GM18519 (cell line): ENCODE results near the gene ACP7.
"Not testable (repeated sequence)": the region's sequence is repeated elsewhere in the genome, so short reads cannot be mapped to it uniquely, and the experiment has no call there.

Experiments
- ATAC-seq: cut with Tn5 transposase; IDR thresholded peaks from one replicate; pipeline ENCODE4 v1.9.1; 2021; ENCODE audit warnings: mild to moderate bottlenecking, moderate library complexity; ENCODE audit not compliant: unreplicated experiment, low FRiP score

The ACP7 gene

DNA sequence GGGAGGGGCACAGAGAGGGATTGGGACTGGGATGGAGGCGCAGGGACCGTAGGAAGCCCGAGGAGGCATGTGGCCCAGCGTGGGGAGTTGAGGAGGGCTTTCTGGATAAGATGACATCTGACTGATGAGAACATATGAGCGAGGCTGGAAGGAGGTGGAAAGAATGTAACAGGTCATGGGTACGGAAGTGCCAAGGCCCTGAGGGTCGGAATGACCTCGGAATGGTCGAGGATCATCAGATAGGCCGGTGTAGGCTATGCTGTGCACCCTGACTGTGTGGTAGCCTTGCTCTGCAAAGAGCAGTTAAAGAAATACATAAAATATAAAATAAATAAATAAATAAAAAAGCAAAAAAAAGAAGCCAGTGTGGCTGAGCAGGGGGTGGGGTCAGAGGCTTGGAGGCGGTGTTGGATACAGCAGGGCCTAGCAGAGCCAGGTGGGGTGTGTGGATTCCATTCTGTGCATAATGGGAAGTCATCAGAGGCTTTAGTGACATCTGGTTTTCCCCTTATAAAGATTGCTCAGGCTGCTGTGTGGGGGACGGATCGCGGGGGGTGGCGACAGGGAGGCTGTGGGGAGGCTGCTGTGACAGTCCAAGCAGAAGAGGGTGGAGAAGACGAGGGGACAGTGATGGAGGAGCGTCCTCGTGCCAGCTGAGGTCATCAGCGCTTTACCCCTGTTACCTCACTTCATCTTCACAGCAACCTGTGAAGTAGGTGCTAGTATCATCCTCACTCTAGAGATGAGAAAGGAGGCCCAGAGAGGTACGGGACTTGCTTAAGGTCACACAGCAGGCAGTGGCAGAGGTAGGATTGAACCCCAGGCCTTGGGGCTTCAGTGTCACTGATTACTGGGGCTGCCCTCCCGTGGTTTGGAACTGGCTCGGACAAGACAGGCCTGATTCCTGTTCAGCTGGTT is 46.4 kb downstream of the ACP7 start:
- ATAC-seq = no peak

DNA sequence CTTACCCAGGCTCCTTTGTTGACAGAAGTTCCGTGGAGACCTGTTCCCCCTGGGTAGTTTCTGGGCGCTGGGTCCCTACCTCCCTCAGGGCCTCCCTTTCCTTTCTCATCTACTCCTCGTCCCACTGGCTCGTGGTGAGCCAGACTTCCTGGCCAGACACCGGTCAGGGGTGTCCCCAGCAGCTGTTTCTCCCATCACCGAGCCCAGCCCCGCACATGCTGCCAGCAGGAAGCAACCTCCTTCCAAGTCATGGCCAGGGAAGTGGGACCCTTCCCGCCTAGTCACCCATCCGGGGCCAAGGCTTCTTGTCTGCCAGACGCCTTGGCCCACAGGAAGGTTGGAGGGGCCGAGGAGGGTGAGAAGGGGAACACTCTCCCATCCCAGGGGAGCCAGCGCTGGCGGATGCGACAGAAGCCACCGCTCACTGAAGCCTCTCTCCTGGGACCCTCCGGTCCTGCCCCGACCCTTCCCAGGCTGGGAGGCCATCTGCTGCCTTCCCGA is 47.1 kb downstream of the ACP7 start:
- ATAC-seq = no peak

DNA sequence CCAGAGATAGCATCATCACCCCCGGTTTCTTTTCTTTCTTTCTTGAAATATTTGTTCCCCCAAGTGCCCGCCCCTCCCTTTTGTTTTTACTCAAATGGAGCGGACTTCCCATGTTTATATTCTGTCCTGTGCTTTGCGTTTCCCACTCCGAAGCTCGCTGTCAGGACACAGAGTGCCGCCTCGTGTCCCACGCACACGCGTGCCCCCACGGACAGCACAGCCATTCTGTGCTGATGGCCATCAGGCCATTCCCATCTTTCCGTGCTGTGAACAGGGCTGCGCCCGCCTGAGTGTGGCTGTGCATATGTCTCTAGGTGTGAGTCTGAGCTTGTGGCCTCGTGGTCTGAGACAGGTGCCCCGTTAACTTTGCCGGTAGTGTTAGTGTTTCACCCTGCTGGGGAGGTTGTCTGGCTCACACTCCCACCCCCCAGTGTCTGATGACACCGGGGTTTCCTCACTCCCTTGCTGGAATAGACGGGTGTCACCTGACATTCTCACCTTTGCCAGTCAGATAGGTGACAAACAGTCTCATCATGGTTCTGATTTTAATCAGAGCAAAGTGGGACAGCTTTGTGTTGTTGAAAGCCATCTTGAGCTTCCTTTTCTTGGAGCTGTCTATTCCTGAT is 48.3 kb downstream of the ACP7 start:
- no peak for ATAC-seq

DNA sequence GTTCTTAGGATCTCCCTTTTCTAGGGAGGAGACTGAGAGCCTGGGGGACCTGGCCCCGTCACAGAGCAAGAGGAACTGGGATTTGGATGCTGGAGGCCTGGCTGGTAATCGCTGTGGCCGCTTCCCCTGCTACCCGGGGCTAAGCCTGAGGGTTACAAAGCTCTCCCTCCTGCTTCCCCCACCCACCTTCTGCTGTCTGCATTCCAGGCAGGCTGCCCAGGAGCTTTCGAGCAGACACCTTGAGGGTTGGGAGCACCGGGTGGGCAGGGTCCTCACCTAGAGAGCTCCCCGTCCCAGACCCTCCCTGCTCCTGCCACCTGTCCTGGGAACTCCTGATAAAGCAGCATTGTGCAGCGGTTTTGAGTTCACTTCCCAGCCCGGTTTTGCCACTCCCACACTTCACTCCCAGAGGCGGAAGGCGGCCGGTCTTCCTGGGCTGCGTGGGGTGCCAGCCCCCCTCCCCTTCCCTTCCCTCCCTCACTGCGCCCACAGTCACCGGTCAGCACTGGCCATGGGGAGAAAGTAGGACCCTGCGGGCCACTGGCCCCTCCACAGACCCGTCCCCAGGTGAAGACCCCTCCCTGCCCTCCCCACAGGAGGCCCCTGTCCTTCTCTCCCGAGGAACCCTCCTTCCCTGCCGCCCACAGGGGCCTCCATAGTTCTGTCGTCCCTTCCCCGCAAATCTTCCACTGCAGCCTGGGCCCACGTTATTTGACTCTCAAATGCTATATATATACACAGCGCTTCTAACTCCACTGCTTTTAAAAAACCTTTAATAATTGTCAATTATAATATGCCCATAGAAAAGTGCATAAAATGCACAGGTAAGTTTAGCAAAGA is 49.5 kb downstream of the ACP7 start:
- ATAC-seq = no peak

DNA sequence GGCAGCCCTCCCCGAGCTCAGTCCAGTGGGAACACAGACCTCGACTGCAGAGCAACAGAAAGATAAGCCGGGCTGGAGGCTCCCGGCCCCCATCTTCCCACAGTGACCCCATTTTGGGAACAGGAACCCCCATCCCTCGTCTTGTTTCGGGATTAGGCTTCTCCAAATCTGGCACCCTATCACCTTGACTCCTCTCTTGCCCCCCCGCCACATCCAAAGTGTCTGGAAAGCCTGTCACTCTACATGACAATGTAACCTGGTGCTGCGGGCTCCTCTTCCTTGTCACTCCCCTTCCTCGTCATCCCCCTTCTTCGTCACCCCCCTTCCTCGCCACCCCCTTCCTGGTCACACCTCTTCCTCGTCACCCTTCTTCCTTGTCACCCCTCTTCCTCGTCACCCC is 51.5 kb downstream of the ACP7 start:
- ATAC-seq = no peak

DNA sequence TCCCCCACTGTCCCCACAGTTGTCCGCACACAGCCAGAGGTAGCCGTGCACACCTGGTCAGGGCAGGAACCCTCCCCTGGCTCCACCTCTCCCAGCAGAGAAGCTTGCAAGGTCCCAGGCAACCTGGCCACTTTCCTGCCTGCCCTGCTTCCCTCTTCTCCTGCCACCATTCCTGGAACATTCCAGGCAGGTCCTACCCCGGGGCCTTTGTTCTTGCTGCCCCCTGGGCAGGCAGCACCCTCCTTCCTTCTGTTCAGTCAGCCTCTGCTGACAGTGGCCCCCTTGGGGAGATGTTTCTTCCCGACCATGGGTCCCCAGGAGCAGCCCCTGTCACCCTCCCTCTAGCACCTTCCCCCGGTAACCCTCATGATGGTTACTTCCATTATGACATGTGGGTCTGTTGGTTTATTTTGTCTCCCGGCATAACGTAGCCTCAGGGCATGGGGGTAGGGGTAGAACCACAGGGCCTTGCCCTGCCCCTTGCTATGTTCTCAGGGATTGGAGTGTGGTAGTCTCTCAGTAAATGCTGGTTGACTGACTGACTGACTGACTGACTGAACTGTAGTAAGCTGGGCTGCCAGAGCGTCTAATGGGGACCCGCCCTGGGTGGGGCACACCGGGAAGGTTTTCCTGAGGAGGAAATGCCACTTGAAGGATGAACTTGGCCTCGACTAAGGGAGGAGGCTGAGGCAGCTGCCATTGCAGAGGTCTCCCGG is 52.2 kb downstream of the ACP7 start:
- no peak for ATAC-seq

DNA sequence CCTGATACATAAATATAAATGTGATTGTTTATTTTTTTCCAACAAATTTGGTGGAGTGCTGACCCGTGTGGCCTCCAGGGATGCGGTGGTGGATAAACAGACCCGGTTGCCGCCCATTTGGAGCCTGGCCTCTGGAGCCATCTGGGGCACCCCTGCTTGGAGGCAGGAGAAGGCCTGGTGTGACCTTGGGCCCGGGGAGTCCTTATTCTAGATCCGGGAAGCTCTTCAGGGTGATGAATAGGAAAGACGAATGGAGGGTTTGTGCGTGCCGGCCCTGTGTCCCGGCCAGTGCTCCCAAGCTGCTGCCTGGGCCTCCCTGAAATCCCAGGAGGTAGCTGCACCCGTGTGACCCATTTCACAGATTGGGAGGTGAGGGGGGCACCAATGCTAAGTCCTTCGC is 53.0 kb downstream of the ACP7 start:
- ATAC-seq = no peak

DNA sequence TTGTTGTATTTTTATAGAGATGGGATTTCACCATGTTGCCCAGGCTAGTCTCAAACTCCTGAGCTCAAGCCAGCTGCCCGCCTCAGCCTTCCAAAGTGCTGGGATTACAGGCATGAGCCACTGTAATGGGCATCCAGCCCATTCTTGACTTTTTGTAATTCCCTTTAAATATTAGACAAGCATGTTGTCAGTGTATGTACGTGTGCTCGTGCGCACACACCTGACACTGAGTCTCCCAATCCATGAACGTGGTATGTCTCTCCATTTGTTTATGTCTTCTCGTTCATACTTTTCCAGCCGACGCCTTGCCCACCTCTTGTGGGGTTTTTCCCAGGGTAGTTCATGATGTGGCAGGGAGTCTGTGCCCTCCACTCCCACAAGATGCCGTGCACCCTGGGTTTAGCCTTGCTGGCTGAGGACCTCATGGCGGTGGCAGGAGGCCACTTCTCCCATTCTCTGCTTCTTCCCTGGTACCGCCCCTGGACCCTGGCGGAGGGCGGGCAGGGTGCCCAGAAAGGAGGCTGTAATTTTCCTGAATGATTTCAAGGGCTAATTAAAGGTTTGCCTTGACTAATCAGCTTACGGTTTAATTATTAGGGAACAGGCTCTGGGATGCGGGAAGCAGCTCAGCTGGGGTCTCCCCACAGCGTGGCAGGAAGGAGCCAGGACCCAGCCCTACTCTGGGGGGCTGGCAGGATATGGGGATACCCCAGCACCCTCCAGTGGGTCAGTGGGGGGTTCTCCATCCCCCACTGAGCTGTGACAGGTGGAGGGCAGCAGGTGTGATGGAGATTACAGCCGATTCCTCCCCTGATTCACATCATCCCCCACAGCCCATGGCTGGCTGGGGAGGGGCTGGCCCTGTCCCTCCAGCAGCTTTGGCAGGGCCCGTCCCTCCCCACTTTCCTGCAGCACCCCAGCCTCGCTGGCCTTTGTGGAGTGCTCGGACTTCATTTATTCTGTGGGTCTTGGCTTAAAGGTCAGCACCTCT is 54.3 kb downstream of the ACP7 start:
- ATAC-seq = no peak

DNA sequence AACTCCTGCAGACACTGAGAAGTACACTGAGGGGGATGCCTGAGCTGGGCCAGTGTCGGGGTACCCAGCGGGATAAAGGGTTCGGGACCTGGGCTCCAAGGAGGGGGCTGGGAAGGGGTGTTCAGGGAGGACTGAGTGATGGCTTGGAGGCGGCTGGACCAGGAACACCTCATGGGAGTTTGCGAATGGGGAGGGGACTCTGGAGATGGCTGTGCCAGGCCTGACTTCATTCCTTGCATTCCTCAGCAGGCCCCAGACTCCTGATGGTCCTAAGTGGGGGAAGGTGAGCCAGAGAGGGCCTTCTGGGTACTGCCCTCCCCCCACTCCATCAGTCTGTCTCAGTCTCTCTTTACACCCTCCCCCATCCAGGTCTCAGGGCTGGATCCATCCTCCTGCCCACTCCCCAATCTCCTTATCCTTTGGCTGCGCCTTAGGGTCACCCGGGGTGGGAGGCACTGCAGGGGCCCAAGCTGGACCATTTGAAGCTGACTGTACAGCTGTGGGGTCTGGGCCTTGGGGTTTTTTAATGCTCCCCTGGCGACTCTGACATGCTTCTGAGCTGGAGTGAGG is 55.2 kb downstream of the ACP7 start:
- ATAC-seq = no peak

DNA sequence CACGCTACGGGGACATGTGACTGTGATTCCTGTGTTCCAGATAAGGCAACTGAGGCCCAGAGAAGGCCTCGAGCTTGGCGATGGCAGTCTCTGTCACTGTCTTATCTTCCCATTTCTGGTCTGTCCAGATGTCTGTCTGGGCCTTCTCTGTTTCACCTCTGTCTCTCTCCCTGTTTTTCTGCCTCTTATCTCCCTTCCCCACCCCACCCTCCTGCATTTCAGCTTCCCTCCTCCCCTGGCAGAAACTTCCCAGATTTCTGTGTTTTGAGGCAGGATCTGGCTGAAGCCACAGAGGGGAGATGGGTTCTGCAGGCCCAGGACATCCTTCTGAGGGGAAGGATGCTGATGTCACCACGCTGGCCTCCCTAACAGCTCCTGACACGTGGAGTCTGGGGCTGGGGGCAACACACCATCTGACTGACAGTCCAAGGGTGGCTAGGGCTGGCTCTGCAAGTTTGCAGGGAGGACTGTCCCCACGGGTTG is 55.8 kb downstream of the ACP7 start:
- ATAC-seq = no peak

DNA sequence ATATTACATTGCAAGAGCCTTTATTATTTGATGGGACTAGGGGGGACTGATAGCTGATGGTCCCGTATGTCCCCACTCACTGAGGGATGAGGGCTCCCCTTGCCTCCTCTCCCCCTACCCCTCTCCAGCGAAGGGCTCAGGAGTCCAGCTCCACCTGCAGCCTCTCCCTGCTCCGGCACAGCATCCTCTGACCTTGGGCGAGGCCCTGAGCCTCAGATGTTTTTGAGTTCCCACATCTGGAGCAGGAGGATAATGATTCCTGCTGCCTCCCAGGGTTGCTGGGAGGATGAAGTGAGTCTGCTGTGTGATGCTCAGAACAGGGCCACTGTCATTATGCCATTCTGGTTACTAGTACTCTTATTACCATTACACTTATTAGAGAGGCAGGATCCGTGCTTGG is 56.4 kb downstream of the ACP7 start:
- ATAC-seq = no peak

DNA sequence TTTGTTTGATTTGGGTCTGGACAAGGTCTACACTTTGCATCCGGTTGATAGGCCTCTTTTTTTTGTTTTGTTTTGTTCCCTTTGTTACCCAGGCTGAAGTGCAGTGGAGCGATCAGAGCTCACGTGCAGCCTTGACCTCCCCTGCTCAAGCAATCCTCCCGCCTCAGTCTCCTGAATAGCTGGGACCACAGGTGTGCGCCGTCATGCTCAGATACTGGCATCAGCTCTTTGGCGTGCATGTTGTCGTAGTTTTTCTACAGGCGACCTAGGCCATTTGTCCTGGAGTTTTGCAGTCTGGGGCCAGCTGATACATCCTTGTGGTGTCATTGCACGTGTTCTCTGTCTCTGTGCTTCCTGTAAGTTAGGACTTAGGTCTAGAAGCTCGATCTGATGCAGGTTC is 57.8 kb downstream of the ACP7 start:
- ATAC-seq = no peak

DNA sequence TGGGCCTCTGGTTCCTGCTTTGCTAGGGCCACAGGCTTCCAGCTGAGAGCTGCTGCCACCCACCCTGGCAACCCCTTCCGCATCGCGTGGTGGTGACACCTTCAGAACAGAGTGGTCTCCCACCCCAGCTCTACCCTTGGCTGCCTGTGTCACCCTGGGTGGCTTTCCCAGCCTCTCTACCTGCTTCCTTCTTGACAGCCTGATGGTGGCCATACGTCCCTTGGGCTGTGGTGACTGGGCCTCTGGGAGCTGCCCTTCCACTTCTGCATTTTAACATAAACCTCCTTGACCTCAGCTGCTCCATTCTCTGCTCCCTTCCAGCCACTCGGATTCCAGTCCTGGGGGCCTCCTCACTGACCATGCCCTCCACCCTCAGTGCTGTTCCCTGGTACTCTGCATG is 58.5 kb downstream of the ACP7 start:
- ATAC-seq = no peak

DNA sequence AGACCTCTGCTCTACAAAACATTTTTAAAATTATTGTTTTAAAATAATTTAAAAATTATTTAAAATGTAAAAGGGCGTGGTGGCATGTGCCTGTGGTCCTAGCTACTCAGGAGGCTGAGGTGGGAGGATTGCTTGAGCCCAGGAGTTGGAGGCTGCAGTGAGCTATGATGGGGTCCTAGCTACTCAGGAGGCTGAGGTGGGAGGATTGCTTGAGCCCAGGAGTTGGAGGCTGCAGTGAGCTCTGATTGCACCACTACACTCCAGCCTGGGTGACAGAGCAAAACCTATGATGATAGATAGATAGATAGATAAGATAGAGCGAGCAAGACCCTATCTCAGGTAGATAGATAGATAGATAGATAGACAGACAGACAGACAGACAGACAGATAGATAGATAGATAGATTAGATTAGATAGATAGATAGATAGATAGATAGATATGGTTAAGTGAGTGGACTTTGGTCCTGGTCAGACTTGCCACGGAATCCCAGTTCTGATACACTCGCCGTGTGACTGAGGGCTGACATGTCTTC is 59.7 kb downstream of the ACP7 start:
- not testable (repeated sequence) for ATAC-seq

DNA sequence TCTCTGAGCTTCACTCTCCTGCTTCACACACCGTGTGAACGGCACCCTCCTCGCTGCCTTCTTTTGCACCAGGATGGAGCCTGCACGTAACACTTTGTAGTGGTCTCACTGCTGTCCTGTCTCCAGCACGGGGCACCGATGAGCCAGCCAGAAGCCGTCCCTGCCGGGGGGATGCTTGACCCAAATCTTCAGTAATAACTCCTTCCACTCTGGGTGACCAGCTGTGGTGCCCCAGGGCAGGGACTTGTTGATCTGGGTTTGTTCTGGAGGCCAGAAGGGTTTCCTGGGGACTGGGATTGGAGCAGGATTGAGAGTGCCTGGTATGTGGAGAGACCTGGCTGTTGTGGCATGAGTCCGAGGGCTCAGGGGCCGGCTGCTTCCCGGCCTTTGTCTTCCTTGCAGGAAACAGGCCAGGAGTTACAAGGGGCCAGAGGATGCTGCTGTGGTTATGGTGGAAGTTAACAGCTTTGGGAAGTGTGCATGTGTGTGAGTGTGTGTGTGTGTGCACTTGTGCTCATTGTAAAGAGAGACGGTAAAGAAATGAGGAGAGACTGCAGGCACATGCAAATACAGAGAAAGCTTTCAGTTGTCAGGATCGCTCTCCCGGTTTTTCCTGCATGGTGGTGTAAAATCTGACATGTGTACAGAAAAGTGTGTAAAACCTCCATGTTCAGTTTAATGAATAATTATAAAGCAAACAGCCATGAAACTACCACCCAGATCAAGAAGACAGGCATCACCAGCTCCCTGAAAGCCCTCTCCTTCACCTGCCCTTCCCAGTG is 60.3 kb downstream of the ACP7 start:
- no peak for ATAC-seq

DNA sequence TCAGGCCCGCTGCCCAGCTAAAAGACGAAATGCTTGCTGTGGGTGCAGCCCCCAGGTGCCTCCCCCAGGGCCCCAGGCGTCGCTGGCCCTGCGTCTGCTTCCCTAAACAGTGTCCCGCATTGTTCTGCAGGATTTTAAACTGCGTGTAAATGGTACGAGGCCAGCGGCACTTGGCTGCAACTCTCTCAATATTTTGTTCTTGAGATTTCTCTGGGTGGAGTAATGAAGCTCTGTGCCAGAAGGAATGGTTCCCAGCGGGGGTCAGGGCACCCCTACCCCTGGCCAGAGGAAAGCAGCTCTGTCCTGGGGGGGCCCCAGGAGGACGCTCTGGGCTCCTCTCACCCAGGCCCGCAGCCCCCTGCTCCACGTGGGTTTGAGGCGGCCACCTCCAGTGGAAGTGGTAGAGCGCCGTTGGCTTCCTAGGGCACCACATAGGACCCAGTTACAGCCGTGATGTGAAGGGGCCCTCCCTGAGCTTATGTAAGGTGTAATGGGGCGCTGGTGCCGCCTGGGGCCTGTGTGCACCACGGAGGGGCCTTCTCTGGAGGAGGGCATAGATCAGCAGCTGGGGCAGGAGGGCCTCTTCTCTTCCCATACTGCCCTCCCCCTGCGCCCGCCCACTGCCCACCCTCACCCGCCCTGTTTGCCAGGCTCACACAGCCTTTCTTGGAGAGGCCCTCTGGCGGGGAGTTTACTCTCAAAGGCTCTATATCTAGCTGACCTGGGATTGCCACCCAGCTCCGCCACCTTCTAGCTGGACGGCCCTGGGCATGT is 61.2 kb downstream of the ACP7 start:
- ATAC-seq = no peak

DNA sequence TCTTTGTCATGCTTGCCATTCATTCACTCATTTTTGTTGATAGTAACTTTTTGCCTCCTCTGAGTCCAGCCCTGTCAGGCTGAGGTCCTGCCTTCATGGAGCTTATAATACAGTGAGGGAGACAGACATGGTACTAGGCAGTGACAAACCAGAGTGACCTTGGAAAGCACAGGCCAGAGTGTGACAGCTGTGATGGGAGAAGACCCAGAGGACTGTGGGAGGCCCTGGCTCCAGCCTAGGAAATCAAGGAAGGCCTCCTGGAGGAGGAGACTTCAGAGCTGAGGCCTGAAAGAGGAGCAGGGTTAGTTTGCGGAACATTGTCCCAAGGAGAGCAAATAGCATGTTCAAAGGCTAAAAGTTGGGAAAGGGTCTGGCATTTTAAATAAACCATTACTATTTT is 61.9 kb downstream of the ACP7 start:
- ATAC-seq = no peak
